GM12874 (cell line): ENCODE measurements around the gene TPT1.

Experiments
- TF ChIP-seq, protein P1 (sequence below): IDR thresholded peaks from 2 replicates; pipeline ENCODE4 v1.5.1; 2011; ENCODE audit warnings: low read depth, mild to moderate bottlenecking, control low read depth, low read length, moderate library complexity; ENCODE audit not compliant: insufficient read depth

The TPT1 gene

DNA sequence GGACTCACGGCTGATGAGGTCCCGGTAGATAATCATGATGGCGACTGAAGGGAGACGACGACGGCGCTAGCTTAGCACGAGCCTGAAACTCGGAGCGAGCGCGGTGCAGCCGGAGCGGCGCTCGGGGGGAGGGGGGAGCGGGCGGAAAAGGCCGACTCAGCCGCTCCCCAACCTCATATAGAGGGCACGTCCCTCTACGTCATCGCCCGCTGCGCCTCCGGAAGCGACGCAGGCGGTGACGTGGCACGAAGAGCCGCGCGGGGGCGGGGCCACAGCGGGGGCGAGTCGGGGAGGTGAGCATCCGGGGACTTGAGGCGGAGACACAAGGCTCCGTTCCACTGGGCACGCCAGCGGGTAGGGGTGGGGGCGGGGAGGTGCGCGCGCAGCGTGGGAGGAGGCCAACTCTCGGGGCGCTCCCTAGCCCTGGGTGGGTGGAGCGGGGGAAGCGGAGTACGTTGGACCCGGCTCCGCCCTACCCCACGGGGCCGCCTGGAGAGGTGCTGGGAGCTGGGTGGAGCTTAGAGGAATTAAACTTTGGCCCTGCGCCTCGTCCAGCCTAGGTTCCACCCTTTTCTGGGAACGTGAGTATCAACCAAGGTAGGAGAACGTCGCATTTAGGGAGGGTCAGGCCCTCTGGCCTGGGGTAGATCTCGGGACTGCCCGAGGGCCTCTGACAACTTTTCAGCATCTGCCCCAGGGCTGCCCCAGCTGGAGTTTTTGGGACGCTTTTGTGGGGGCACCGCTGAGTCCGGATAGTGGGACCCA, at the start of gene TPT1:
Gene TPT1, minus strand, starts transcription at position 150 of the 765 bp plus-strand sequence. Its CDS starts 114 bp downstream, at position 36.
- TF ChIP-seq, protein P1, sequence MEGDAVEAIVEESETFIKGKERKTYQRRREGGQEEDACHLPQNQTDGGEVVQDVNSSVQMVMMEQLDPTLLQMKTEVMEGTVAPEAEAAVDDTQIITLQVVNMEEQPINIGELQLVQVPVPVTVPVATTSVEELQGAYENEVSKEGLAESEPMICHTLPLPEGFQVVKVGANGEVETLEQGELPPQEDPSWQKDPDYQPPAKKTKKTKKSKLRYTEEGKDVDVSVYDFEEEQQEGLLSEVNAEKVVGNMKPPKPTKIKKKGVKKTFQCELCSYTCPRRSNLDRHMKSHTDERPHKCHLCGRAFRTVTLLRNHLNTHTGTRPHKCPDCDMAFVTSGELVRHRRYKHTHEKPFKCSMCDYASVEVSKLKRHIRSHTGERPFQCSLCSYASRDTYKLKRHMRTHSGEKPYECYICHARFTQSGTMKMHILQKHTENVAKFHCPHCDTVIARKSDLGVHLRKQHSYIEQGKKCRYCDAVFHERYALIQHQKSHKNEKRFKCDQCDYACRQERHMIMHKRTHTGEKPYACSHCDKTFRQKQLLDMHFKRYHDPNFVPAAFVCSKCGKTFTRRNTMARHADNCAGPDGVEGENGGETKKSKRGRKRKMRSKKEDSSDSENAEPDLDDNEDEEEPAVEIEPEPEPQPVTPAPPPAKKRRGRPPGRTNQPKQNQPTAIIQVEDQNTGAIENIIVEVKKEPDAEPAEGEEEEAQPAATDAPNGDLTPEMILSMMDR = no peak

GRCh38 chr13:45388664-45389063, 47.7 kb upstream of the TPT1 start:
- TF ChIP-seq, protein P1 = no peak

GRCh38 chr13:45385907-45386553, 45.0 kb upstream of the TPT1 start:
- TF ChIP-seq, protein P1 = no peak

- TF ChIP-seq, protein P1 = no peak
These were observed 44.3 kb upstream of the TPT1 start for GRCh38 chr13:45385320-45385719.

- TF ChIP-seq, protein P1 = no peak
These were observed 43.6 kb upstream of the TPT1 start for GRCh38 chr13:45384474-45385174.

DNA sequence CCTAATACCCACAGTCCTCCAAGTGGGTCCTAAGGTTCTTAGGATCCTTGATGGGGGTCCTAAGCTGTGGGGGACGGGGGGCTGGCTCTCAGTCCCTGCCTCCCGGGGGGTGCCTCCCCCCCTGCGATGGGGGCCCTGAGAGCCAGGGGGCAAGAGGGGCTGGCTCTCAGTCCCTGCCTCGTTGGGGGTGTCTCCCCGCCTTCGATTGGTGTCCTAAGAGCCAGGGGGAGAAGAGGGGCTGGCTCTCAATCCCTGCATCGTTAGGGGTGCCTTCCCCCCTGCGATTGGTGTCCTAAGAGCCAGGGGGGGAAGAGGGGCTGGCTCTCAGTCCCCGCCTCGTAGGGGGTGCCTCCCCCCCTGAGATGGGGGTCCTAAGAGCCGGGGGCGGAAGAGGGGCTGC, 40.2 kb upstream of the TPT1 start:
- TF ChIP-seq, protein P1 = no peak

DNA sequence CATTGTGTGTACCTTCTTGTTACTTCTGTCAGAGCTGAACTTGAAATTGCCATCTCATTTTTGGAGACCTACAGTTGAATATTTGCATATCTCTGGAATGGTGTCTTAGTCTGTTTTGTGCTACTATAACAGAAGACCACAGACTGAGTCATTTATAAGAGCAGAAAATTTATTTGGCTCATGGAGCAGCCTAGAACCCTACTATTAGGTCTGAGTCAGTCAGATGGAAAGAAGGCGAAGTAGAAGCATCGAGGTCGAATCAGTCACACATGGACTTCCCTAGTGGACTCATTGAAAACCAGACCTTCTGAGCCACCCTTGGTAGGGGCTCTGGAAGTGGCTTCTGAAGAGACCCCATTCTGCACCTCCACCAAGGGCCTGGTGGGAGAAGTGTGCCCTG, 33.9 kb upstream of the TPT1 start:
- TF ChIP-seq, protein P1 = no peak
